T-helper 17 cell (primary cell): ENCODE measurements around the gene KRTCAP2. TPM values are rescaled to one million over a fixed set of nuclear protein-coding genes. Genes with fewer than 3 reads are reported as not detected.

ENCODE experiments used
- ATAC-seq: fragments of 150-1000 bp; cut with Tn5 transposase; 2 replicates; pipeline ENCODE4 v1.10.0; 2021; ENCODE audit warnings: mild to moderate bottlenecking, moderate library complexity
- DNase-seq, 3 donors: peaks; one replicate each; pipeline versions ENCODE4 v3.0.0 to v3.0.0-alpha.2; 2020 to 2021
- H3K9me3 ChIP-seq: one replicate; pipeline ENCODE4 v1.7.0; 2013; ENCODE audit warnings: low read length, mild to moderate bottlenecking; ENCODE audit not compliant: control insufficient read depth, poor library complexity, severe bottlenecking
- H3K27ac Mint-ChIP-seq: one replicate; pipeline ENCODE4 v1.8.0; 2022; ENCODE audit warnings: mild to moderate bottlenecking, moderate library complexity, mixed read lengths
- H3K27me3 Mint-ChIP-seq: one replicate; pipeline ENCODE4 v1.8.0; 2022; ENCODE audit warnings: mixed read lengths
- H3K36me3 Mint-ChIP-seq: one replicate; pipeline ENCODE4 v1.8.0; 2022; ENCODE audit warnings: low read depth, mixed read lengths
- H3K4me1 Mint-ChIP-seq: one replicate; pipeline ENCODE4 v1.8.0; 2022; ENCODE audit warnings: mild to moderate bottlenecking, mixed read lengths
- H3K4me3 Mint-ChIP-seq: one replicate; pipeline ENCODE4 v1.8.0; 2022; ENCODE audit warnings: mild to moderate bottlenecking, moderate library complexity, mixed read lengths
- total RNA-seq, 4 donors: library from RNA in 2 of 4; stranded (reverse) in 2 of 4; gene quantifications; one replicate each; pipeline ENCODE4 v1.2.3 and lab custom pipeline; 2022 to 2026

Gene KRTCAP2
- total RNA-seq, 2 donors from 2014 or later = 110 to 127 TPM

DNA sequence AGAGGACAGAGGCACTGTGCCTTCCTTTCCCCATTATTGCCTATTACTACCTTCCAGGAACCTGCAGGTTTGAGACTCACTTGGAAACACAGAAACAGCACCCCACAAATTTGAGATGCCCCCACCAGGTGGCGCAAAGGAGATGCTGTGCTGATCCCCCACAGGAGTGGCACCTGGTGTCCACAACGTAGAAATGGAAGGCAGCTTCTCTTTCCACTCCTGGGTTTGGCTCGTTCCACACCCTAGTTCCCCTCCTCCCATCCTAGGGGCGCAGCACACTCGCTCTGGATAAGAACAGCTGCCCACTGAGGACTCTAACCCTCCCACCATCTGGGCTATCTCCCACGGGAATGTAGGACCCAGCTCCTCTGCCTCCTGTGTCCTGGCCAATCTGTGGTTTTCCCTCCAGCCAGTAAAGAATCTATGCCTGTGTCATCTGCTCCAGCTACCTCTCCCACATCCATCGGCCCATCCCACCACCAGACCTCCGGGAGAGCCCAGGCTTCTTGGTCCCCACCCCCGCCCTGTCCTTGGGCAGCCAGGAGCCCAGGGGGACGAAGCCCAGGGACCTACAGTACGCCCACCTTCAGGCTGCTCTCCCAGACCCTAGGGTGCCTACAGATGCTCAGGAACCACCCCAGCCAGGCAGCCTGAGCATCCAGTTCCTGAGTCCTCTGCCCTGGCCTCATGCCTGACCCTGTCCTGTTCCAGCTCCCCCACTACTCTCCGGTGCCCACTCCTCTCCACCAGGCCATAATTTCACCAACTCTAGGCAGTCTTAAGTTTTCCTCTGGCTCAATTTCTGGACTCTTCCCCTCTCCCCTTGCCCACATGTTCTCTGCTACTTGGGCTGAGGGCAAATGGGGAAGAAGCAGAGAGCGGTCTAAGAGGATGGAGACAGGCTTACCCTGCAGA lies 34.0 kb upstream of the KRTCAP2 start:
- no peaks in the 10 kb centered on the region for H3K9me3 ChIP-seq
- H3K27me3 Mint-ChIP-seq = no peaks in the 10 kb centered on the region
- H3K4me3 Mint-ChIP-seq = peak overlapping the region; percentile 91
- H3K4me1 Mint-ChIP-seq = peaks cover 24% of the 10 kb centered on the region
- peak overlapping the region; percentile 98 for H3K27ac Mint-ChIP-seq
- DNase-seq (peak; percentile 80 to 95 (median 81)), ATAC-seq (peak; percentile 39)
- H3K36me3 Mint-ChIP-seq = peaks cover 2% of the 10 kb centered on the region

DNA sequence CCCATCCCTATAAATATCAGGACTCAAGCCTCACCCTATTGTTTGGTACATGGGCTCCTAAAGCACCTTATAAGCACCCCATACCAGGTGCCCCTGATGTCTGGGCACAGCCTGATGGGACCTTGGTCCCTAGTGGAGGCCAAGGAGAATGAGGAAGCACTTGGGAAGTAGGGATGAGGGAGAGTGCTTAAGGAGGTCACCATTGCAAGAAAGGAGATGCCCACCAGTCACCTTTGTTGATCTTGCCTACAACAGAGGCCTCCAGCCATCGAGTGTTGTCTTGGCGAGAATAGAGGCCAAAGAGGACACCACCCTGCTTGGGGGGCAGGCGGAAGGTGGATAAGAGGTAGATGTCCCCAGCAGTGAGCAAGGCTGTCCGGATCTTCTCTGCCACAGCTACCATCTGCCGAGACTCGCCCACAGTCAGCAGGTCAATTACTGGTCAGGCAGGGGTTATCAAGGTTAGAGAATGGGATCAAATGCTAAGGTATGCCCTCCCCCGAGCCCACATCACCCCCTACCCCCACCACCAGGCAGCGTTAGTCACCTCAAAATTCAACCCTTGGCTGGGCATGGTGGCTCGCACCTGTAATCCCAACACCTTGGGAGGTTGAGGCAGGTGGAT lies 33.0 kb upstream of the KRTCAP2 start:
- DNase-seq (no peak), ATAC-seq (no peak)
- H3K36me3 Mint-ChIP-seq = no peaks in the 10 kb centered on the region
- H3K4me1 Mint-ChIP-seq = peaks cover 24% of the 10 kb centered on the region
- no peaks in the 10 kb centered on the region for H3K27me3 Mint-ChIP-seq
- no peak overlapping the region for H3K27ac Mint-ChIP-seq
- no peak overlapping the region for H3K4me3 Mint-ChIP-seq
- H3K9me3 ChIP-seq = no peaks in the 10 kb centered on the region

DNA sequence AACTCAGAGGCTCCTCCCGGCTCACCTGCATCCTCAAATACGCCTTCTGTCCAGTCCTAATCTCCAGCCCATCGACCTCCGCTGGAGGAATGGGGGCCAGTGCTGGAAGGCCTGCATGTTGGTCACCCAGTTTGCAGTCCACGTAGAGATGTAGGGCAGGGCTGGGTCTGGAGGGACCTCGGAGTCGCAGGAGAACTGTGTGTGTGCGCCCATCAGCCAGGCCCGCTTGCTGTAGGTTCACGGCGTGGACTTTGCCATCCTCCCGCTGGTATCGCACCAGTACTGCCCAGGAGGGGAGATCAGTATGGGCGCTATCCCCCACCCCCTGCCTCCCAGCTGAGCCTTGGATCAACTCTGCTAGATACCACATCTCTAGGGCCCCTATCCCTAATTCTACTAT lies 31.9 kb upstream of the KRTCAP2 start:
- DNase-seq (no peak), ATAC-seq (no peak)
- Mint-ChIP-seq H3K36me3 (no peaks in the 10 kb centered on the region), H3K4me3 (no peak overlapping the region), H3K27me3 (no peaks in the 10 kb centered on the region), H3K27ac (no peak overlapping the region), H3K4me1 (peaks cover 21% of the 10 kb centered on the region)
- no peaks in the 10 kb centered on the region for H3K9me3 ChIP-seq

DNA sequence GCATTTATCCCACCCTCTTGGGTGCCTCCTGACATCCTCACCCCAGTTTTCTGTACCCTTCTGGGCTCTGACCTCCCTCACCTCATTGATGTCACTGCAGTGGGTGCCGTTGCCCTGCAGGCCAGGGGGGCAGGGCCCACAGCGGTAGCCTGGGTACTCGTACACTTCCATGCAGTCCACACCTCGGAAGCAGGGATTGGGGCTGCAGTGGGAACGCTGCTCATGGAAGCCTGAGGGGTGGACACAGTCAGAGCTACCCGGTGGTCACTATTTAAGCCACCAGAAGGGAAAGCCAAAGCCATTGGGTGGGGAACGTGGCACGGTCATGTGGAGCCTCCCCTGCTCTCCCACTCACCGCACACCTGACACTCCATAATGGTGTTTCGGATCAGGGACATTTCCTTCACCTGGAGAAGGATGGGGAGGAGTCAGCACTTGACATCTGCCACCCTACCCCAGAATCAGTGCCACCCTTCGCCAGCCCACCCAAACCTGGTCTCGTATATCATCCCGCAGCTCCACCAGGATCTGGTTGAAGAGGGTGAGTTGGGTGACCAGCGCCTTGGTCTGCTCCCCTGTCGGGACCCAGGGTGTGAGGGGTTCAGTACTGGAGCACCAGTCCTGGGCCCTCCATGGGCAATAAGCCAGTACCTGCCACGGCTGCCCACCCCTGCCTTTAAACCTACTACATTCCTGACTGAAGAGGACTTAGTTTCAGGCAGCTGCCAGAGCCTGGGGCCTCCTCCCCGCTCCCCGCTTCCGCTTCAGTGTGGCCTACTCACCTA lies 29.8 kb upstream of the KRTCAP2 start:
- ATAC-seq (no peak), DNase-seq (no peak)
- no peaks in the 10 kb centered on the region for H3K27me3 Mint-ChIP-seq
- H3K4me3 Mint-ChIP-seq = no peak overlapping the region
- H3K27ac Mint-ChIP-seq = no peak overlapping the region
- H3K36me3 Mint-ChIP-seq = no peaks in the 10 kb centered on the region
- H3K4me1 Mint-ChIP-seq = peaks cover 11% of the 10 kb centered on the region
- no peaks in the 10 kb centered on the region for H3K9me3 ChIP-seq

DNA sequence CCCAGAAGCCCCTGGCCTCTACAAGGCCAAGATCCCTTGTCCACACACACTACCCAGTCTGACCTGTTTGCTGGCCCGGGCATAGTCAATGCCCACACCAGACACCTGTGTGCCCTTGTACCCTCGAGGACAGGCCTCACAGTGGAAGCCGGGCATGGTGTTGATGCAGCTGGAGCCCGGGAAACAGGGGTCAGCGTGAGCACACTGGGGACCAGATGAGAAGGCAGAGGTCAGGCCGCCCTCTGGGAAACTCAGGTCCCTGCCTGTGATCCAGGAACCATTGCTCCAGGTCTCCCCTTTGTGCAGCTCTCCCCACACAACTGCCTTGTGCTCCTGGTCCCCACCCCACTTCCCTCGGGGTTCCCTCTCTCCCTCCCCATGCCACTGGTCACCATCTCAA lies 29.1 kb upstream of the KRTCAP2 start:
- no peak for ATAC-seq
- Mint-ChIP-seq H3K27me3 (no peaks in the 10 kb centered on the region), H3K27ac (no peak overlapping the region), H3K36me3 (no peaks in the 10 kb centered on the region), H3K4me3 (no peak overlapping the region), H3K4me1 (peaks cover 7% of the 10 kb centered on the region)
- DNase-seq = no peak
- H3K9me3 ChIP-seq = no peaks in the 10 kb centered on the region

DNA sequence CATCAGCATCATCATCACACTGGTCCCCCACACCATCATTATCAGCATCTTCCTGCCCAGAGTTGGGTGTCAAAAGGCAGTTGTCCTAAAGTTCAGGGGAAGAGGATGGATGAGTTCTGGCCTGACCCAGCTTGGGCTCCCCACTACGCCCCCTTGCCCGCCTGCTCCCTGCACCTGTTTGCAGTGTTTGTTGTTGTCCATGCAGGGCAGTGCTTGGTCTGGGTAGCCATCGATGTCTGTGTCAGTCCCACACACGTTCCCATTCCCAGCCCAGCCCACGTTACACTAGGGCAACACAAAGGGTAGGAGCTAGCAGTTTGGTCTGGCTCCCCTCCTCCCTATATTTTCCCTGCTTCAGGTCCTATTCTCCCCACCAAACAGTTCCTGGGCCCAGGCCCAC lies 27.8 kb upstream of the KRTCAP2 start:
- no peak for DNase-seq

DNA sequence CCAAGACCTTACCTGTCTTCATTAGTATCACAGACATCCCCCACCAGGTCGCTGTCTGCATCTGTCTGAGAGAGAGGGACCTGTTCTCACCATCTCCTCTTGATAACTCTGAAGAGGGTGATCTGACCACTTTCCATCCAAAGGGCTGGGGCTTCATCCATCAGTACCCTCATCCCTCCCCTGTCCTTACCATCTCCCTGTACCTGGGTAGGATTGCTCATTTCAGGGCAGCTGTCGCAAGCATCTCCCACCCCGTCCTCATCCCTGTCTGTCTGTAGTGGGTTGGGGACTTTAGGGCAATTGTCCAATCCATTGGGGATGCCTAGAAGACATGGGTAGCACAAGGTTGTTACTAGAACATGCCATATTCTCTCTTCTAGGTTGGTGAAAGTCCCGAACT lies 26.7 kb upstream of the KRTCAP2 start:
- ATAC-seq = no peak
- no peak overlapping the region for H3K4me3 Mint-ChIP-seq
- no peaks in the 10 kb centered on the region for H3K27me3 Mint-ChIP-seq

More for the DNA sequence above, 27.8 kb upstream of the KRTCAP2 start:
- no peak overlapping the region for H3K27ac Mint-ChIP-seq
- no peaks in the 10 kb centered on the region for H3K27me3 Mint-ChIP-seq
- H3K36me3 Mint-ChIP-seq = no peaks in the 10 kb centered on the region
- peak overlapping the region; percentile 21 for H3K4me3 Mint-ChIP-seq
- H3K9me3 ChIP-seq = no peaks in the 10 kb centered on the region
- peaks cover 4% of the 10 kb centered on the region for H3K4me1 Mint-ChIP-seq
- ATAC-seq = no peak

DNA sequence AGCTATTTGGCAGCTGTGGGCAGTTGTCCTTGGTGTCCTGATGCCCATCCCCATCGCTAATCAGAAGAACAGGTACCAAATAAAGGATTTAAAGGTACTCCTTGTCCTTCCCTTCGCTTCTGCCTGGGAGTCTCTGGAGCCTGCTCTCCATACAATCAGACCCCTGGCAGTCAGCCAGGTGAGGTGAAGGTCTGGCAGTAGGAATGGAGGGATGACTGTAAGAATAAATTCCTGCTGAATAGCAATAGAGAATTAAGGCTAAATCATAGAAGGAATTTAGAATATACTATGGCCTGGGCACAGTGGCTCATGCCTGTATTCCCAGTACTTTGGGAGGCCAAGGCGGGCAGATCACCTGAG lies 25.4 kb upstream of the KRTCAP2 start:
- no peak for DNase-seq
- peaks cover 18% of the 10 kb centered on the region for H3K4me1 Mint-ChIP-seq
- no peaks in the 10 kb centered on the region for H3K9me3 ChIP-seq
- no peak overlapping the region for H3K4me3 Mint-ChIP-seq
- H3K27me3 Mint-ChIP-seq = no peaks in the 10 kb centered on the region
- H3K27ac Mint-ChIP-seq = peak overlapping the region; percentile 57
- no peak for ATAC-seq
- H3K36me3 Mint-ChIP-seq = no peaks in the 10 kb centered on the region

More for the DNA sequence above, 26.7 kb upstream of the KRTCAP2 start:
- H3K9me3 ChIP-seq = no peaks in the 10 kb centered on the region
- Mint-ChIP-seq H3K36me3 (no peaks in the 10 kb centered on the region), H3K4me1 (peaks cover 8% of the 10 kb centered on the region), H3K27ac (no peak overlapping the region)
- no peak for DNase-seq

DNA sequence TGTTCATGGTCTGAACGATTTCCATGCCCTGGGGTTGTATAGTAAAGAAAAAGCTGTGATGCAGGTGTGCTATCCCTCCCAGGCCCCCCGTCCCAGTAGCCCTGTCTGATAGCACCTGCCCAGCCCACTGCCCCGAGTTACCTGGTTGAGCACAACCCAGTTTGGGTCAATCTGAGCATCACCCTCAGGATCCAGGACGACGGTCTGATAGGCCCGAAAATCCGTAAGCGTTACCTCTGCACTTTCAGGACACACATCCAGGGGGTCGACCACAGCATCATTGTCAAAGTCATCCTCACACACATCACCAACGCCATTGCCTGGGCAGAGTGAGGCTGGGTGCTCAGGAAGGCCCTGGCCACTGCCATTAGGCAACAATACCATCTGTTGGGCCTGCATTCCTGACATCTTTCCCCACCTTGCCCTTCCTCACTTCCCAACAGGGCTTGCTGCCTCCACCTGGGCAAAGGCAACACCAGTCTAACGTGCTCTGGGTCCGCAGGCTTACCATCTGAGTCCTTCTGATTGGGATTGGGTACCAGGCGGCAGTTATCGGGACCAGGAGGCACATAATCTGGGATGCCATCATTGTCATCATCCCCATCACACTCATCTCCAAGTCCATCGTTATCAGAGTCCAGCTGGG lies 24.9 kb upstream of the KRTCAP2 start:
- DNase-seq = no peak
- H3K27me3 Mint-ChIP-seq = no peaks in the 10 kb centered on the region
- H3K4me3 Mint-ChIP-seq = no peak overlapping the region
- ATAC-seq = no peak
- no peaks in the 10 kb centered on the region for H3K36me3 Mint-ChIP-seq
- H3K27ac Mint-ChIP-seq = peak overlapping the region; percentile 57
- no peaks in the 10 kb centered on the region for H3K9me3 ChIP-seq
- H3K4me1 Mint-ChIP-seq = peaks cover 21% of the 10 kb centered on the region

DNA sequence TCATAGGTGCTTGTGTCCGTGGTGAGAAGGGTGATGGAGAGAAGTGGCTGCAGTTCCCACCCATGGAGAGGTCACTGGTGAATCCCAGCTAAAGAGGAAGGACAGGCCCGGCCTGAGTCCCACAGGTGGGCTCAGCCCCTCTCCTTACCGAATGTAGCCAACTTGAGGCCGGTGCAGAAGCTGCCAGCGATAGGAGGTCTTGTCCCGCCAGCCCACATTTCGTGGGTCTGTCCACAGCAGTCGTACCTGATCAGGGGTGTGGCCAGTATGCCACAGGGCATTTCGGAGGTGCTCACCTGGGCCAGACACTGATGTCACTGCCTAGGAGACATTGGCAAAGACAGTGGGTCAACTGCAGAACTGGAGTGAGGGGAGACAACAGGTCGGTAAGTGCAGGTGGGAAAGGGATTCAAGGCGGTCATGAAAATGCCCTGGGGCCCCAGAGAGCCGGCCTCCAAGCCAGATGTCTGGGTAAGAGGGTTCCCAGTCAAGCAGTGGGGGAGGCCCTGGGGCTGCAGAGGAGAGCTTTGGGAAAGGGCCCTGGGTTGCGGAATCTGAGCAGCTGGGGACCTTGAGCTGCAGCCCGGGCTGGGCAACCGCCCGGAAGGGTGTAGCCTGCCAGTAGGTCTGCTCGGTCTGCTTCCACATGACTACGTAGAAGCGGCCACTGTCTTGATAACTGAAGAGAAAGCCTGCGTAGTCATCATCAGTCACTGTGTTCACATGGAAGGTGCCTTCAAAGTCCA lies 24.0 kb upstream of the KRTCAP2 start:
- H3K27ac Mint-ChIP-seq = peak overlapping the region; percentile 97
- H3K9me3 ChIP-seq = no peaks in the 10 kb centered on the region

DNA sequence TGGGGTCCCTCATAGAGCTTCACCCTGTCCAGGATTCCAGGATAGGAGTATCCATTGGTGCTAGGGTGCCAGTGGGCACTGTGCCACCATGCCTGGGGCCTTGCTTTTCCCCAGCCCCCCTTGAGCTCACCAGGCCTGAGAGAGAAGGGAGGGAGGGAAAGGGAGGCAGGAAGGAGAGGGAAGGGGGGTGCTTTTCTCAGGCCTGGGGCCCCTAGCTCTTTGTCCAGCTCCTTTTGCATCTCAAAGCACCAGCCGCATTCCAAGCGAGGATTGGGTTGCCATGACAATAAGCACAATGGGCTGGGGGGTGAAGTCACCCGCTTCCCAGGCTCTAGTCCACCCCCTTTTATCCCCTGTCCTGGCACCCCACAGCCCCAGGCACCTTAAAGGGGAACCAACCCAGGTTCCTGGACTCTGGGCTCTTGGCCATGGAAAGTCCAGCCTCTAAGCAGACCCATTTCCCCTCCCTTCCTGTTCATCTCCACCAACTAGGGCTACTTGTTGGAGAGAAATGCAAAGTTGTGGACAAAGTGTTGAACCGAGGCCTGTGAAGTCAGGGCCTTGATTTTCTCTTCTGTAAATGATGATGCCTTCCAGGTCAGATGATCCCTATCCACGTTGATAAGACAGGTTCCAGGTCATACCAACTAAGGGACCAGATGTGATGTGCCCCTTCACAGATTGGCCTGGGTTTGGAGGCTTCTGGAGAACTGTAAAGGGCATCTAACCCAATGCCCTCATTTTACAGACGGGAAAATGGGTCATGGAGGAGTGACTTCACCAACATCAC lies 23.2 kb upstream of the KRTCAP2 start:
- peaks cover 29% of the 10 kb centered on the region for H3K4me1 Mint-ChIP-seq
- peaks cover 2% of the 10 kb centered on the region for H3K36me3 Mint-ChIP-seq
- no peaks in the 10 kb centered on the region for H3K27me3 Mint-ChIP-seq
- peak overlapping the region; percentile 97 for H3K27ac Mint-ChIP-seq
- peak overlapping the region; percentile 7 for H3K4me3 Mint-ChIP-seq
- H3K9me3 ChIP-seq = no peaks in the 10 kb centered on the region
- no peak for ATAC-seq
- DNase-seq = no peak

More for the DNA sequence above, 24.0 kb upstream of the KRTCAP2 start:
- ATAC-seq = no peak
- Mint-ChIP-seq H3K36me3 (peaks cover 2% of the 10 kb centered on the region), H3K27me3 (no peaks in the 10 kb centered on the region), H3K4me3 (no peak overlapping the region), H3K4me1 (peaks cover 27% of the 10 kb centered on the region)
- DNase-seq = no peak
